ENCODE data around the gene DGKE.
A peak's percentile ranks its signal among the peaks of the same experiment; 100 is the strongest.

Gene DGKE

GRCh38 chr17:56833809-56834379, at the start of gene DGKE, which contains the start of gene C17orf67:
Gene DGKE, plus strand, starts transcription at chr17:56834151. Its CDS starts 645 bp downstream, at chr17:56834796.
Gene C17orf67, minus strand, starts transcription at chr17:56833920. Its CDS starts 18,110 bp downstream, at chr17:56815810.
- DNase-seq (ENCODE audit: low spot score): peak; percentile 97

GRCh38 chr17:56785405-56785804, 48.5 kb upstream of the DGKE start:
- DNase-seq (ENCODE audit: low spot score): no peak

GRCh38 chr17:56785997-56786680, 47.8 kb upstream of the DGKE start:
- no peak for DNase-seq (ENCODE audit: low spot score)

- DNase-seq (ENCODE audit: low spot score): no peak
Observed at GRCh38 chr17:56786989-56787482, 46.9 kb upstream of the DGKE start.

- no peak for DNase-seq (ENCODE audit: low spot score)
Observed at GRCh38 chr17:56792267-56792666, 41.7 kb upstream of the DGKE start.

- DNase-seq (ENCODE audit: low spot score): no peak
Observed at GRCh38 chr17:56793531-56793930, 40.4 kb upstream of the DGKE start.

- DNase-seq (ENCODE audit: low spot score): no peak
Observed at GRCh38 chr17:56793957-56794356, 40.0 kb upstream of the DGKE start.

- DNase-seq (ENCODE audit: low spot score): no peak
Observed at GRCh38 chr17:56795221-56795865, 38.6 kb upstream of the DGKE start.

- DNase-seq (ENCODE audit: low spot score): no peak
Observed at GRCh38 chr17:56796536-56796935, 37.4 kb upstream of the DGKE start.

GRCh38 chr17:56798916-56799315, 35.0 kb upstream of the DGKE start:
- peak; percentile 53 for DNase-seq (ENCODE audit: low spot score)

GRCh38 chr17:56801459-56802178, 32.3 kb upstream of the DGKE start:
- no peak for DNase-seq (ENCODE audit: low spot score)

GRCh38 chr17:56803071-56803470, 30.9 kb upstream of the DGKE start:
- DNase-seq (ENCODE audit: low spot score): no peak

- DNase-seq (ENCODE audit: low spot score): no peak
Observed at GRCh38 chr17:56804454-56804853, 29.5 kb upstream of the DGKE start.

- no peak for DNase-seq (ENCODE audit: low spot score)
Observed at GRCh38 chr17:56806949-56807348, 27.0 kb upstream of the DGKE start.

GRCh38 chr17:56807723-56808122, 26.2 kb upstream of the DGKE start:
- no peak for DNase-seq (ENCODE audit: low spot score)

GRCh38 chr17:56808503-56808902, 25.4 kb upstream of the DGKE start:
- no peak for DNase-seq (ENCODE audit: low spot score)

GRCh38 chr17:56809106-56809819, 24.7 kb upstream of the DGKE start:
- DNase-seq (ENCODE audit: low spot score): no peak

- no peak for DNase-seq (ENCODE audit: low spot score)
Observed at GRCh38 chr17:56809820-56810179, 24.2 kb upstream of the DGKE start.

- no peak for DNase-seq (ENCODE audit: low spot score)
Observed at GRCh38 chr17:56810343-56810742, 23.6 kb upstream of the DGKE start.

- no peak for DNase-seq (ENCODE audit: low spot score)
Observed at GRCh38 chr17:56810891-56811775, 22.8 kb upstream of the DGKE start.

GRCh38 chr17:56812901-56813388, 21.0 kb upstream of the DGKE start:
- peak; percentile 30 for DNase-seq (ENCODE audit: low spot score)

Data from iPS-NIHi11 (cell line).